GM21576 (cell line): ENCODE data around the gene ZNF420.
"Not testable (repeated sequence)": the region's sequence is repeated elsewhere in the genome, so short reads cannot be mapped to it uniquely, and the experiment has no call there.

ENCODE experiments used
- ATAC-seq: cut with Tn5 transposase; IDR thresholded peaks from one replicate; pipeline ENCODE4 v1.9.1; 2021; ENCODE audit warnings: mild to moderate bottlenecking, moderate library complexity; ENCODE audit not compliant: unreplicated experiment

ZNF420 gene

GRCh38 chr19:37077934-37078716 is at the start of gene ZNF420:
ZNF420 (plus strand) TSS chr19:37078433; CDS start chr19:37089119, 10,686 bp downstream.
- ATAC-seq, result peak; percentile 96

GRCh38 chr19:37045140-37045539 is 33.1 kb upstream of the ZNF420 start:
- ATAC-seq, result no peak

GRCh38 chr19:37055330-37055729 is 22.9 kb upstream of the ZNF420 start:
- no peak for ATAC-seq

GRCh38 chr19:37056776-37057175 is 21.5 kb upstream of the ZNF420 start:
- no peak for ATAC-seq

- no peak for ATAC-seq
These were observed 19.1 kb upstream of the ZNF420 start for GRCh38 chr19:37059142-37059541.

- ATAC-seq, result not testable (repeated sequence)
These were observed 13.3 kb upstream of the ZNF420 start for GRCh38 chr19:37064886-37065285.

GRCh38 chr19:37074111-37074510 is 4.1 kb upstream of the ZNF420 start:
- ATAC-seq, result no peak

GRCh38 chr19:37074819-37075362 is 3.3 kb upstream of the ZNF420 start:
- ATAC-seq, result no peak

- ATAC-seq, result not testable (repeated sequence)
These were observed 1.7 kb upstream of the ZNF420 start for GRCh38 chr19:37076524-37076923.

GRCh38 chr19:37077501-37077933 is 716 bp upstream of the ZNF420 start:
- no peak for ATAC-seq

- ATAC-seq, result no peak
These were observed 442 bp downstream of the ZNF420 start for GRCh38 chr19:37078717-37079032.

GRCh38 chr19:37079238-37079637 is 1.0 kb downstream of the ZNF420 start:
- no peak for ATAC-seq

- ATAC-seq, result no peak
These were observed 4.1 kb downstream of the ZNF420 start for GRCh38 chr19:37082307-37082706.

GRCh38 chr19:37087110-37087509 is 8.9 kb downstream of the ZNF420 start:
- no peak for ATAC-seq

- no peak for ATAC-seq
These were observed 17.6 kb downstream of the ZNF420 start for GRCh38 chr19:37095859-37096258.

GRCh38 chr19:37098570-37098969 is 20.3 kb downstream of the ZNF420 start:
- no peak for ATAC-seq

GRCh38 chr19:37104135-37104534 is 25.9 kb downstream of the ZNF420 start:
- not testable (repeated sequence) for ATAC-seq

- ATAC-seq, result not testable (repeated sequence)
These were observed 33.5 kb downstream of the ZNF420 start for GRCh38 chr19:37111753-37112152.

- no peak for ATAC-seq
These were observed 35.8 kb downstream of the ZNF420 start for GRCh38 chr19:37114001-37114400.

GRCh38 chr19:37122093-37122492 is 43.9 kb downstream of the ZNF420 start:
- ATAC-seq, result not testable (repeated sequence)

GRCh38 chr19:37127999-37128820 is 50.0 kb downstream of the ZNF420 start:
- ATAC-seq, result no peak

GRCh38 chr19:37128821-37129177 is 50.6 kb downstream of the ZNF420 start:
- ATAC-seq, result no peak
